HG02943 (cell line): ENCODE measurements around the gene AMIGO1.
A peak's percentile ranks its signal among the peaks of the same experiment; 100 is the strongest.
"Not testable (repeated sequence)": the region's sequence is repeated elsewhere in the genome, so short reads cannot be mapped to it uniquely, and the experiment has no call there.

Experiments
- ATAC-seq: cut with Tn5 transposase; IDR thresholded peaks from one replicate; pipeline ENCODE4 v1.9.1; 2021; ENCODE audit warnings: mild to moderate bottlenecking, low read depth, moderate library complexity; ENCODE audit not compliant: unreplicated experiment

The AMIGO1 gene

DNA sequence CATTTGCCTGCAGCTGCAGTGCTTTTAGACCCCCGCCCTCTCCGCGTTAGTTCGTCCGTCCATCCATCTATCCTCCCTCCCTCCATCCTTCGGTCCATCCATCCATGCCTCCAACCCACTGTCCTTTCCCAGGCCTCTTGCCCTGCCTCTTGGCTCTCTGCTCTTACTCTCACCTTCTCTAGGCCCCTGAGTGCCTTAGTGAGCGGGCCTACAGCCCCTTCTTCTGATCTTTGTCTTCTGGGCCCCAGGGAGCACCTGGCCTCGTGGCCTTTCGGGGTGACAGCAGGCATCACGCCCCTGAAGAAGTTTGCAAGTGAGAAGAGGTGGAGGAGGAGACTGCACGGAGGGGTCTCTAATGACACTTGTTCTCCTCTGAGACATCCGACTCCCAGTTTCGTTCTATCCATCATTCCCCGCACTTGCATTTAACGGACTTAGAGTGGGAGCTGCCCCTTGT is 25.0 kb downstream of the AMIGO1 start:
- no peak for ATAC-seq

DNA sequence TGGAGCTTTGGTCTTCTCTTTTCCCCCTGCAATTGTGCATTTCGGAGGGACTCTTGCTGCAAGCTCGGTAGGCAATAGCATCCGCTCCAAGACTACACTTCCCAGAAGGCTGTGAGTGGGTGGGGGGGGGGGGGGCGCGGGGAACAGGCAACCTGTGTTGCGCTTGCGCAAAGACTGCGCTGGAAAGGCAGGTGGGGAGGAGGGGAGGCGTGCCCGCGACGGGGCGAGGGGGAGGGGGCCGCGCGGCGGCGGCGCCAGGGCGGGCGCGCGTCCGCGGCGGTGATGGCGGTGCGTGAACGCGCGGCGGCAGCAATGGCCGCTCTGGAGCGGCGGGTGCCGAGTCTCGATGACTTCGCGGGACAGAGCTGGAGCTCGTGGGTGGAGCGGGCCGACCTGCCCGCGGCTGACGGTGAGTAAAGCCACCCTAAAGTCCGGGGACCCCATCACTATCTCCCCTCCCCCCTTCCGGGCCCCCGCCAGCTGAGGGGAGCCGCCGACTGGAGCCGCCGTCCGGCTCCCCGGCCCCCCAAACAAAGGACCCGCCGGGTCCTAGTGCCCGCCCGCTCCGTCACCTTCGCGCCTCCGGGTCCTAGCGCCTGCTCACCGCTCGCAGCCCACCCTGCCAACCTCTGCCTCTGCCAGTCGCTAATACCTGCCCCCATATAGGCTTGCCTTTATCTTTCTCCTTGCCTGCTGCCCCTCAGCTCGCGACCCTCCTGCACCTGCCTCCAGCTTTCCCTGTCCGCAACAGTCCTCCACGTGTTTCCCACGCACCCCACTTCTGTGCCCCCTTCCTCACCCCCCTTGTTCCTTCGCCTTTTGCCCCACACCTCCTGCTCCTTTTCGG is 25.6 kb downstream of the AMIGO1 start, which contains the start of gene ATXN7L2:
ATXN7L2 (plus strand) TSS at position 234 of the 847 bp plus-strand sequence; CDS start at position 283, 49 bp downstream.
- ATAC-seq: peak; percentile 67

DNA sequence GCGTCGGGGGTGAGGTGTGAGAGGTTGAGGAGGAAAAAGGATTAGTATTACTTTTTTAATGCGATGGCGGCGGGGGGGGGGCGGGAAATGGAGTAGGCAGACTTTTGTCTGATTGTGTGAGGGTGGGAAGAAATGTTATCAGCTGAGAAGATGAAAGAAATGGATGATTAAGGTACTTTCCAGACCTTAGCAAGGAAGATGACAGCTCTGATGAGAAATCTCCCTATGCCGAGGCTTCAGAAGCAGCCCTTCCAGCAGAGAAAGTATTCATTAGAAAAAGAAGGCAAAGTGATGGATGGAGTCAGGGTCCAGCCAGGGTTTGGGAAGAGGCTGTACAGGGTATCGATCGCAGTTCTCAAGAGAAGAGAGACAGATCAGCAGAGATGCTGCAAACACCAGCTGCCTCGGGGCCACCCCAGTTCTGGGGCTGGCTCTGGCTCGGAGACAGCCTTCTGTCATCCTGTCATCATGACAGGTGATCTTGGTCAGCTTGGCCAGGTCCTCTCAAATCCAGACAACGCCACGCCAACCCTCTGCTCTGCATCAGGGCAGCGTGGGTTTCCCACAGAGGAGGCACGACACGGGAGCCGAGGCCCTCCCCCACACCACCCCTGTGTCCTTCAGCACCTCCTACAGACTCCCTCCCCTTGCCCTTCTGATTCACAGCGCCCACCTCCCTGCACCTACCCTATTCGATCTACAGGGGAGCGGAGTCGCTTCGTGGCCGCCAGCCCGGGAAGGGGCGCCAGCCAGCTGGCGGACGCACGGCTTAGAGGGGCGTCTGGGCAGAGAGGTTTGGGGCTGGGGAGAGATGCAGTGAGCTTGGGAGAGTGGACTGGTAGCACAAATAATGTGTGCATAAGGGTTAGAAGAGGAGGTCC is 26.5 kb downstream of the AMIGO1 start:
- ATAC-seq: peak; percentile 21

DNA sequence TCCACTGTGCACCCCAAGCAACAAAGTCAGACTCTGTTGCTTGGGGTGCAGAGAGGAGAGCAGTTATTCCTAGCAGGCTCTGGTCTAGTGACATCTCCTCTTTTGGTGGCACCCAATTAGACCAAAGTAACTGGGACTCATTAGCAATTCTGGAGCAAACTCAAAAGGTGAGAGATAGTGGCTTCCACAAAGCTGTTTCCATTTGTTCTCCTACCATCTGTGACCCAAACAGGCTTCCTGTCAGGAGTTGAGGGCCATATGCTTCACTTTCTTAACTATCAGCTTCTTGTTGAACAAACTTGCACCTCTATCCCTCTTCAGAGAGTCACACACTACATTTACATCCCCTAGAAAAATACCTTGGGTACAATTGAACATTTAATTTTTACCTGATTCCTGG is 27.3 kb downstream of the AMIGO1 start:
- ATAC-seq: no peak

DNA sequence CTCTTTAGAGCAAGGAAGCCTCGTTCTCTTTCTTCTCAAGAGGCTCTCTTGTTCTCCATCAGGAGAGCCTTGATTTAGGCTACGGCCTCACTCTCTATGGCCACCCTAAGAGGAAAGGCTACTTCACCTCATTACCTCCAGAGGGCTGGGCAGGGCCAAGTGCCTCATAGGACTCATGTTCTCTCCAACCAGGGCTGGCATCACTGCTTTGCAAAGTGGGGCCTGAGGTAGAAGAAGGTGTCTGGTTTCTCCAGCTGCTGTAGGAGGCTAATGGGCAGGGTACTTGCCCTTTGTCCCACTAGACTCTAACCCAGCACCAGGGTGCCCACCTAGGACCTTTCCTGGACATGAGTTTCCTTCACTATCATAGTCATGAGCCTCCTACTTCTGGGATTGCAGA is 27.9 kb downstream of the AMIGO1 start:
- no peak for ATAC-seq

DNA sequence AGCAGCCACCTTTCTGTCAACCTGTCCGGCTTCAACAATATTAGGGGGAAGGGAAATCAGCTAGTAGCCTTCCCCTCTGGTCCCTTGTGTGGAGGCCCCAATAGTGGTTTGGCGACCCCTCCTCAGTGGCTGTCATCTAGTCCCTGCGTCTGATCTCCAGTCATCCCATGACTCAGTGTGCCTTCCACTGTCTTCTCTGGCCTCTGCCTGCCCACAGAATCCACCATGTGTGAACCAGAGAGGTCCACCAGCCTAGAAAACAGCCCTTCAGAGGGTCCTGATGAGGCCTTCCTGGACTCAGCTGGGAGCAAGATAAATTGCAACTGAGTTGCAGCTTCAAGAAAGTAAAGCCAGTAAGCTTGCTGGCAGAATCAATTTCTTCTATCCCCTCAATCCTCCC is 29.6 kb downstream of the AMIGO1 start:
- ATAC-seq: no peak

DNA sequence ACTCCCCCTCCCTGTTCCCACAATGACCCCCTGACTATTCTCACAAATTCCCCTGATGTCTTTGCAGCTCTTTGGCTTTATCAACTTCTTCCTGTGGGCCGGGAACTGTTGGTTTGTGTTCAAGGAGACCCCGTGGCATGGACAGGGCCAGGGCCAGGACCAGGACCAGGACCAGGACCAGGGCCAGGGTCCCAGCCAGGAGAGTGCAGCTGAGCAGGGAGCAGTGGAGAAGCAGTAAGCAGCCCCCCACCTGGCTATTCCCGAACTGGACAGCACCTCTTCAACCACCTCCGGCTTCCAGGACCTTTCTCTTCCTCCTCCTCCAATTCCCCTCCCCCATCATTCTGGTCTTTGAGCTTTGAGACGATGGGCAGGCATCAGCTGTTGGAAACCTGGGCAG is 30.2 kb downstream of the AMIGO1 start:
- ATAC-seq: no peak

DNA sequence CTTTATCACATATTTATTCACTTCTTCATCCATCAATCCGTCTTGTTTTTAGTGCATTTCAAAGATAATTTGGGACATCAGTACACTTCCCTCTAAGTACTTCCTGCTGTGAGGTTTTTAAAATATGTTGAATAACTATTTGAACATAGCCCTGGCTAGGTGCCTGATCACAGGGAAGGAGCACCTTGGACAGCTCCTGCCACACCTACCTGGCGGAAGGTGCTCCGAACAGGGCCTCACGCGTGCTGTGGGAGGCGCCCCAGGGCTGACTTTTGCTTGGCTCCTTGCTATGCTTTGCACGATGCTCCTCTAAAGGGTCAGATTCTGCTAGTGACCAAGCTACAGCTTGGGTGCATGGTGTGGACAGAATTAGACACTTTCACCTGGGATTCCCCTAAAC is 30.7 kb downstream of the AMIGO1 start:
- ATAC-seq: no peak

DNA sequence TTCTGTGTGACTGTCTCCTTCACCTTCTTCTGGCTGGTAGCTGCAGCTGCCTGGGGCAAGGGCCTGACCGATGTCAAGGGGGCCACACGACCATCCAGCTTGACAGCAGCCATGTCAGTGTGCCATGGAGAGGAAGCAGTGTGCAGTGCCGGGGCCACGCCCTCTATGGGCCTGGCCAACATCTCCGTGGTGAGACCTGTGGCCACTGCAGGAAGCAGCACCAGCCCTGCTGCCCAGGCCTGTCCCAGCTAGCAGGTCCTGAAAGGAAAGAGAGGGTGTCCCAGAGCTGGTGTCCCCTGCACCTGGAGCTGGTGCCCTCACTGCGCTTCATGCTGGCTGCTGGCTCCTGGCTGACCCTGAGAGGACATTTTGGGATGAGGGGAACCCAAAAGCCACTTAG is 31.7 kb downstream of the AMIGO1 start:
- ATAC-seq: no peak

DNA sequence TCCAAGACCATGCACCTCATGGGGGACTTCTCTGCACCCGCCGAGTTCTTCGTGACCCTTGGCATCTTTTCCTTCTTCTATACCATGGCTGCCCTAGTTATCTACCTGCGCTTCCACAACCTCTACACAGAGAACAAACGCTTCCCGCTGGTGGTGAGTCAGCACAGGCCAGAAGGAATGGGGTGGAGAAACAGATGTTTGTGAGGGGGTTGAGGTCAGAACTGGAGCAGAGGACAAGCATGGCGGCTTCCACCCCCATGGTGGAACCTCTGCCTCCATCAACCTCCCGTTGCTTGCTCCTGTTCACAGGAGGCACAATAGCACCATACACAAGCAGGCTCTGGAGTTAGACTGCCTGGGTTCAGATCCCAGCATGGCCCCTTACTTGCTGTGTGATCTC is 32.7 kb downstream of the AMIGO1 start:
- no peak for ATAC-seq

DNA sequence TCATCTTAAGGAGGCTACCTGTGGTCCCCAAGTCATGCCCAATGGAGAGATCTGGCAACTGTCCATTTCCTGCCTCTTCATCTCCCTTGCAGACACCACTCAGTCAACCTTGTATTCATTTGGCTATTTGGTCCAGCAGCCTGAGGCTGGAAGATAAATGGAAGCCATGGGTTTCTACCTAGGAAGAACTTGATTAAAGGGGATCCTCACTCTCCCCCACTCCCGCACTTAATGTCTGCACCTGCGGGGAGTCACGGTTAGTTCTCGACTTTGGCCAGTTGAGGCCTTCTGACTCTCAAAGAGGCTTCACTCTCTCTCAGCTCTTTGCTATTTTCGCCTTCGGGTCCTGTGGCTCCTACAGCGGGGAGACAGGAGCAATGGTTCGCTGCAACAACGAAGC is 34.3 kb downstream of the AMIGO1 start:
- no peak for ATAC-seq

DNA sequence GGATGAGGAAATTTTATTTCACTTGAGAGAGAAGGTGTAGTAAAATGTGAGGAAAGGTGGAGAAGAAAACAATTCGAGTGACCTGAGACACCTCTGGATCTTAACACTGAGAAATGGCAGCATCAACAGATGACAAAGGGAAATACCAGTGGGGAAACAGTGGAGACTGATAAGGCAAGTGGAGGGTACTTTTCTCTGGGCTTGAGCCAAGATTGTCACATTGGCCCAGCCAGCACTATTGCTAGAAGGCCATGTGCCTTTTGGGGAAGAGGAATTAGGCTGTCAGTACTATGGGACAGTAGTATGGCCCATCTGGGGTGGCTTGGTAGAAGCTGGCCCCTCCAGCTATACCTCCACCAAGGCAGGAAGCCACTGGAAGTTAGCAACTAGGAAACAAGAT is 34.8 kb downstream of the AMIGO1 start:
- ATAC-seq: no peak

DNA sequence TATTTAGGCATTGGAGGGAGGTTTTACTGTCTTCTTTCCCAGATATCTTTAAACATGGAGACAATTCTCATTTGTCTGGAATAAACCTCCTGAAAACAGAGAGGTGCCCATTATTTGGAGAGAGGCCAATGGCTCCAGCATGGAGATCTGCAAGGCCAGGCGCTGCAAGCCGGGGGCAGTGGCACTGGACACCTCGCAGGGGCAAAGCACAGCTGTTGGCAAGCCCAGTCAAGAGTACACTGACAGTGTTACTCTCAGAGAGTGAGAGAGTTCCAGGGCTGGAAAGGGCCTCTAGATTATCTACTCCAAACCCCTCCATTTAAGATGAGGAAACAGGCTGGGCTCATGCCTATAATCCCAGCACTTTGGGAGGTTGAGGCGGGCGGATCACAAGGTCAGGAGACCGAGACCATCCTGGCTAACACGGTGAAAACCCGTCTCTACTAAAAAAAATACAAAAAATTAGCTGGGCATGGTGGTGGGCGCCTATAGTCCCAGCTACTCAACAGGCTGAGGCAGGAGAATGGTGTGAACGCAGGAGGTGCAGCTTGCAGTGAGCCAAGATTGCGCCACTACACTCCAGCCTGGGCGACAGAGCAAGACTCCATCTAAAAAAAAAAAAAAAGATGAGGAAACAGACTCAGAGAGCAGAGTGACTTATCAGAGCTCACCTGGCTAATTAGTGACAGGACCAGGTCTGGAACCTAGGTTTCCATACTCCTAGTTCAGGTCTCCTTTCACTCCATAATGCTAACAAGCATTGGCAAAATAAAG is 36.1 kb downstream of the AMIGO1 start:
- not testable (repeated sequence) for ATAC-seq

DNA sequence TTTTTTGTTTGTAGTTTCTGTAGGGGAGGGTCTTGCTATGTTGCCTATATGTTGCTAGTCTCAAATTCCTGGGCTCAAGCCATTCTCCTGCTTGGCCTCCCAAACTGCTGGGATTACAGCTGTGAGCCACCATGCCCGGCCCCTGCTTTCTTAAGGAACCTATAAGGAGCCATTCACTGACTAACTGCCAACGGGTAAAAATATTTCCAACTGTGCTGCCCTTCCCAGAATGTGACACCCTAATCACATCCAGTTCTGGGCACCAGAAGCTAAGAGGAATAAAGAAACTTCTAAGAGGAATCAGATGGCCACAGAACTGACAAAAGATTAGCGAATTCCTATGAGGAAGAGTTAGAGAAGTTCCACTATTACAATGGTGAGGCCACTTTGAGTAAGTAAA is 36.7 kb downstream of the AMIGO1 start:
- ATAC-seq: no peak

DNA sequence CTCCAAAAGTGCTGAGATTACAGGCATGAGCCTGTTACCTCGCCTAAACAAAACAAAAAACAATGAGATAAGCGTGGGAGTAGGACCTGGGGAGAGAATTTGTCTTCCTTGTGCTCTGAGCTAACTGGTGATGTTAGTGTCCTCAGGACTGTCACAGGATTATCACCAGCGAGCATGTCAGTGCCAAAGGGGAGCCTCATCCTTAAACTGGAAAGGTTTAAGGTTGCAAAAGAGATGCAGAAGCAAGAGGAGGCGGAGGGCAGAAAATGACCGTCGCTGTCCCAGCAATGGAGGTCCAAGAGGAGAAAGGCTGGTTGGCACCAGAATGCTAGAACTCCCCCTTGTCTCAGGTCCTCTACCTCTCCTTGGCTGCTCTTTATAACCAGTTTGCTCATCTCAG is 39.3 kb downstream of the AMIGO1 start:
- no peak for ATAC-seq

DNA sequence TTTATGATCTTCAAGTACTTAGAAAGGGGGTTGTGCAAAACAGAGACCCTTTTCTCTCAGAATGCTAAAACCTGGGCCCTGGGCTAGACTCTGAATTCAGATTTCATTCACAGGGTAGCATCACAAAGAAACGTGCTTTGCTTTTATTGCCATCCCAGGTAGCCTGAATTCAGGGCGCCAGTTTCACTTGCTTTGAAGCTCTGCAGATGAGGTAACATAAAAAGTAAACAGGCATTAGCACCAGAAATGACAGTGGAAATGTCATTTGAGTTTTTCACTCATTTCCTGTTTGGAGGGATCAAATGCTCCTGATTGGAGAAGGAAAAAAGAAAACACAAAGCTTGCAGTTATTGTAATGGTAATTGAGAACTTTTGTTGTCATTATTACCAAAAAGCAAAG is 40.6 kb downstream of the AMIGO1 start:
- ATAC-seq: no peak

DNA sequence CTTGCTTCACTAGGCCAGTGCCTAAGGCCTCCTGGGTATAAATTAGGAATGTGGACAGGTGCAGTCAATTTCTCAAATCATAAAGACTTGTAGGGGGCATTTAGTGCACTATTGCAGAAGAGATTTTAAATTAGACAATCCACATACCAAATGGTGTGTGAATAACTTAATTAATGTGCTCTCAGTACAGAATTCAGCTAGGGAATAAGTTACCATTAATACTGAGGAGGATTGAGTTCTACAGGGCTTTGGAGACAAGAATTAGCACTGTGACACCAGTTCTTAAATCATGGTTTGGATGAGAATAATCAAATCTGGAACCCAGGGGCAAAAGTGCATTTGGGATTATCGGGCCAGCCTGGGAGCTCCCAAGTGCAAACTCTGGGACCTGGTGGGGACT is 41.5 kb downstream of the AMIGO1 start:
- no peak for ATAC-seq

DNA sequence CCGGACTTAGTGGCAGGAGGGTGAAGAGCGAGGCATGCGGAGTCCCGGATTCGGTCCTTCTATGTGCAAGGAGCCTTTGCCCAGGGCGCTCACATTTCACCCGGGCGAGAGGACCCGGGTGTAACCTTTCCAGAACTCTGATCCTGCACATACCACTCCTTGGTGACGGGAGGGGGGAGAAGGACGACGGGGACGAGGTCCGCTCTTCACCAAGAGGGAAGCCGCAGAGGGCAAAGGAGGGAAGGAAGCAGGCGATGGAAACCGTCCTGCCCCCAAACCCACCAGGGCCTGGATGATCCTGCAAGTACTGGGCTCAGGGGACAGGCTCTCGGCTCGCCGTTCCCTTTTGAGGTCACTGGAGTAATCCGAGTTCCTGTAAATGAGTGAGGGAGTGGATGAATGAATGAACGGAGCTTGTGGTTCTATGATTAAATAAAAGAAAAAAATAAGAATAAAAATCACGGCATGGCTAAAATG is 42.2 kb downstream of the AMIGO1 start:
- no peak for ATAC-seq

DNA sequence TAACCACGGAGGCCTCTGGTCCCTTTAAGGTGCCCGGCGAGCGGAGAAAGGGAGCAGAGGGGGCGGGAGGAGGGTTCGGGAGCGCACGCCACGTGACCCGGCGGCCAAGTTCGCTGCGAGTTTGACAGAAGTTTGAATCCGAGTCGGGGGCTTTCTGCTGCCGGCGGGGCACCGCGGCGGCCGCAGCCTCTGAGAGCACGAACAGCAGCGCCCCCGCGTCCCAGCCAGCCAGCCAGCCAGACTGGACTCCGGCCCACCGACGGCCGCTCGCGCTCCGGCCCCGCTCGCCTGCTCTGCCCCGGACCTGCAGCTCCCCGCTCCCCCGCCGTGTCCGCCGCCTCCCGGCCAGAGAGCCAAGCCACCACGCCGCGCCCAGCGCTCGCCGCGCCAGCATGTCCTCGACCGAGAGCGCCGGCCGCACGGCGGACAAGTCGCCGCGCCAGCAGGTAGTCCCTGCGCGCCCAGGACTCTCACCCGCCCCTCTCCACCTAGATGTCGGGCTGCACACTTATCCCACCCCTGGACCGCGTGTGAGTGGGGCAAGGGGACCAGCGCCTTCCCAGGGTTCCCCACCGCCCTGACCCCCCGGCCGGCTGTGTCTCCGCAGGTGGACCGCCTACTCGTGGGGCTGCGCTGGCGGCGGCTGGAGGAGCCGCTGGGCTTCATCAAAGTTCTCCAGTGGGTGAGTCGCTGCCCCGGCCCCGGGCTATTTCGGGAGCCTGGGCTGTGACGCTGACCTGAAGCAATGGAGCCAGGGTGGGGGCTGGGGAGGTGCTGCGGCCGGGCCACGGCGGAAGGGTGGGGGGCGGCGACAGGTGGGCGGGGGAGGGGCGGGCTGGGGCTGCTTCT is 42.9 kb downstream of the AMIGO1 start, which contains the start of gene SYPL2:
SYPL2 (plus strand) TSS at position 95 of the 849 bp plus-strand sequence; CDS start at position 393, 298 bp downstream.
- no peak for ATAC-seq

DNA sequence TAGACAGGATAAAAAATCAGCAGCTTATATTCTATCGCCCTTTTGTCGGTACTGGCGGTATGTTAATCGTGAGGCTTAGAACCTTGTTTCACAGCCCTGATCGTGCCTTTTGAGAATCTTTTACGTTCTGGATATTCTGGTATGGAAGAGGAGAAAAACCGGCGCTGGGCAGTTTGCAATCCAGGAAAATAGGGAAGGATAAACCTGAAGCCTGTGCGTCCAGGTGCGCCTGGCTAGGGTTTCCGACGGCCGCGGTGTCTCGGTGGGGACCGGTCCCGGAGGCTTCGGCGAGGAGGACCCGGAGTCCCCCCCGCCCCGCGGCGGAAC is 43.4 kb downstream of the AMIGO1 start:
- no peak for ATAC-seq
